Neutrophil (primary cell): ENCODE results near the gene MPZL1.

Source experiments
- H3K27ac ChIP-seq: fragments of 200-600 bp; sonication (generic); 2 replicates; pipeline ENCODE4 v1.5.1; 2016; ENCODE audit warnings: mild to moderate bottlenecking, moderate library complexity
- H3K27me3 ChIP-seq: fragments of 200-600 bp; sonication (generic); 2 replicates; pipeline ENCODE4 v1.6.0; 2016; ENCODE audit warnings: mild to moderate bottlenecking
- H3K36me3 ChIP-seq: fragments of 200-600 bp; sonication (generic); 2 replicates; pipeline ENCODE4 v1.5.1; 2017
- H3K4me1 ChIP-seq, 2 experiments: fragments of 200-600 bp in 1 of 2; sonication (generic) in 1 of 2; 1 replicate in 1 of 2; 2 replicates in 1 of 2; pipeline versions ENCODE4 v1.5.1 to v1.6.1; 2013 to 2016; ENCODE audit warnings: low read depth in 1 of 2, low read length in 1 of 2, mild to moderate bottlenecking in 1 of 2, moderate library complexity in 1 of 2; ENCODE audit not compliant: control insufficient read depth in 1 of 2, insufficient read depth in 1 of 2
- H3K4me3 ChIP-seq, 2 experiments: fragments of 200-600 bp in 1 of 2; sonication (generic) in 1 of 2; 1 replicate in 1 of 2; 2 replicates in 1 of 2; pipeline ENCODE4 v1.5.1; 2013 to 2016; ENCODE audit warnings: low read depth in 1 of 2, low read length in 1 of 2, mild to moderate bottlenecking in 1 of 2, moderate library complexity in 1 of 2
- H3K9me3 ChIP-seq: fragments of 200-600 bp; sonication (generic); 2 replicates; pipeline ENCODE4 v1.5.1; 2016
- CTCF ChIP-seq: fragments of 200-600 bp; sonication (generic); IDR thresholded peaks from 2 replicates; pipeline ENCODE4 v1.5.1; 2016; ENCODE audit warnings: antibody characterized with exemption

Gene MPZL1

GRCh38 chr1:167791281-167792187, 69.8 kb downstream of the MPZL1 start:
- peaks cover 0 to 5% of the 10 kb centered on the region in 2 experiments for H3K4me1 ChIP-seq
- no peak for TF ChIP-seq CTCF
- no peaks in the 10 kb centered on the region for H3K36me3 ChIP-seq
- H3K9me3 ChIP-seq = no peaks in the 10 kb centered on the region
- H3K27ac ChIP-seq = peak overlapping the region; percentile 61
- no peak overlapping the region for H3K4me3 ChIP-seq
- H3K27me3 ChIP-seq = no peaks in the 10 kb centered on the region

- Histone ChIP-seq H3K36me3 (no peaks in the 10 kb centered on the region), H3K4me1 (peaks cover 0 to 5% of the 10 kb centered on the region in 2 experiments), H3K27me3 (no peaks in the 10 kb centered on the region), H3K4me3 (no peak overlapping the region), H3K27ac (peak overlapping the region; percentile 61), H3K9me3 (no peaks in the 10 kb centered on the region)
- no peak for TF ChIP-seq CTCF
Measured at GRCh38 chr1:167792188-167792565, 70.4 kb downstream of the MPZL1 start.

- H3K27me3 ChIP-seq = no peaks in the 10 kb centered on the region
- TF ChIP-seq CTCF = no peak
- no peak overlapping the region for H3K4me3 ChIP-seq
- H3K9me3 ChIP-seq = no peaks in the 10 kb centered on the region
- no peaks in the 10 kb centered on the region for H3K36me3 ChIP-seq
- H3K27ac ChIP-seq = no peak overlapping the region
- peaks cover 0 to 5% of the 10 kb centered on the region in 2 experiments for H3K4me1 ChIP-seq
Measured at GRCh38 chr1:167794043-167794442, 72.3 kb downstream of the MPZL1 start.

GRCh38 chr1:167795810-167796740, 74.3 kb downstream of the MPZL1 start:
- no peak for TF ChIP-seq CTCF
- H3K4me3 ChIP-seq = no peak overlapping the region

GRCh38 chr1:167797015-167797414, 75.2 kb downstream of the MPZL1 start:
- no peaks in the 10 kb centered on the region for H3K4me1 ChIP-seq
- H3K27ac ChIP-seq = no peak overlapping the region
- no peak for TF ChIP-seq CTCF
- H3K36me3 ChIP-seq = no peaks in the 10 kb centered on the region
- H3K27me3 ChIP-seq = no peaks in the 10 kb centered on the region
- no peak overlapping the region for H3K4me3 ChIP-seq
- no peaks in the 10 kb centered on the region for H3K9me3 ChIP-seq

More at GRCh38 chr1:167795810-167796740, 74.3 kb downstream of the MPZL1 start:
- no peaks in the 10 kb centered on the region for H3K36me3 ChIP-seq
- H3K27me3 ChIP-seq = no peaks in the 10 kb centered on the region
- H3K4me1 ChIP-seq = peaks cover 0 to 5% of the 10 kb centered on the region in 2 experiments
- no peaks in the 10 kb centered on the region for H3K9me3 ChIP-seq
- H3K27ac ChIP-seq = no peak overlapping the region
